Breast epithelium (tissue), 4 donors: ENCODE measurements around the gene URI1. TPM values are rescaled to one million over a fixed set of nuclear protein-coding genes. Genes with fewer than 3 reads are reported as not detected.

Experiments used
- DNase-seq, 2 donors: peaks; one replicate each; pipeline ENCODE4 v3.0.0-alpha.2; 2019; ENCODE audit warnings: low spot score in 2 of 2
- H3K27ac ChIP-seq, 2 donors: fragments of 200-600 bp; sonication (generic) in 1 of 2; one replicate each; pipeline ENCODE4 v1.5.1; 2016 to 2019; ENCODE audit warnings: mild to moderate bottlenecking in 1 of 2
- H3K27me3 ChIP-seq, 2 donors: fragments of 200-600 bp; sonication (generic) in 1 of 2; one replicate each; pipeline versions ENCODE4 v1.5.1 to v1.6.0; 2017 to 2019; ENCODE audit warnings: control low read depth in 1 of 2, mild to moderate bottlenecking in 1 of 2
- H3K36me3 ChIP-seq: fragments of 200-600 bp; one replicate; pipeline ENCODE4 v1.5.1; 2019
- H3K4me1 ChIP-seq, 2 donors: fragments of 200-600 bp; sonication (generic); one replicate each; pipeline ENCODE4 v1.5.1; 2016 to 2019; ENCODE audit warnings: control low read depth in 1 of 2
- H3K4me3 ChIP-seq, 3 donors: fragments of 200-600 bp; sonication (generic); 1 replicate in 2 of 3; 2 replicates in 1 of 3; pipeline ENCODE4 v1.5.1; 2016 to 2019; ENCODE audit warnings: mild to moderate bottlenecking in 3 of 3, moderate library complexity in 2 of 3
- H3K9me3 ChIP-seq, 2 donors: fragments of 200-600 bp; sonication (generic) in 1 of 2; one replicate each; pipeline ENCODE4 v1.5.1; 2016 to 2019; ENCODE audit warnings: control low read depth in 1 of 2
- CTCF ChIP-seq, 3 donors: fragments of 450-650 bp; IDR thresholded peaks; one replicate each; pipeline ENCODE4 v1.5.1; 2016 to 2017; ENCODE audit warnings: antibody characterized with exemption in 3 of 3, mild to moderate bottlenecking in 3 of 3, moderate library complexity in 3 of 3
- POLR2A ChIP-seq: fragments of 450-650 bp; IDR thresholded peaks from one replicate; pipeline ENCODE4 v1.6.1; 2016; ENCODE audit warnings: antibody characterized with exemption, mild to moderate bottlenecking, moderate library complexity
- POLR2AphosphoS5 ChIP-seq, 3 donors: sonication (generic); formaldehyde crosslinking; IDR thresholded peaks; one replicate each; pipeline ENCODE4 v1.6.1; 2017; ENCODE audit warnings: antibody characterized with exemption in 3 of 3
- intact Hi-C: fragments of 100-400 bp; cut with DNase I; formaldehyde crosslinking; loops from one replicate; pipeline ENCODE4 v1.15.1; 2023; ENCODE audit warnings: low total_unique reads
- total RNA-seq, 3 donors: library from RNA; depleted of rRNA; stranded (reverse); fragments of >200 nt; gene quantifications; one replicate each; pipeline ENCODE4 v1.1.0, GENCODE V29; 2016

URI1 gene
- total RNA-seq, 3 donors from 2014 or later = 61.0 to 78.2 (median 61.6) TPM

GRCh38 chr19:29922972-29923371 is 19.1 kb upstream of the URI1 start:
- no peak overlapping the region for H3K4me3 ChIP-seq
- no peak for DNase-seq
- intact Hi-C loops = no loop called here

GRCh38 chr19:29923653-29924052 is 18.4 kb upstream of the URI1 start:
- H3K4me1 ChIP-seq = no peaks in the 10 kb centered on the region
- no peak overlapping the region for H3K4me3 ChIP-seq
- no peaks in the 10 kb centered on the region for H3K9me3 ChIP-seq
- H3K36me3 ChIP-seq = no peaks in the 10 kb centered on the region
- no peak for DNase-seq
- intact Hi-C loops = no loop called here
- TF ChIP-seq POLR2AphosphoS5 (IDR thresholded peaks at IDR 0.05) (no peak), POLR2A (no peak), CTCF (IDR thresholded peaks at IDR 0.05) (no peak)
- H3K27me3 ChIP-seq = peaks cover 0 to 7% of the 10 kb centered on the region in 2 donors
- no peak overlapping the region for H3K27ac ChIP-seq

More at GRCh38 chr19:29922972-29923371, 19.1 kb upstream of the URI1 start:
- H3K36me3 ChIP-seq = no peaks in the 10 kb centered on the region
- H3K4me1 ChIP-seq = no peaks in the 10 kb centered on the region
- H3K27ac ChIP-seq = no peak overlapping the region
- H3K27me3 ChIP-seq = peaks cover 0 to 7% of the 10 kb centered on the region in 2 donors
- TF ChIP-seq CTCF (IDR thresholded peaks at IDR 0.05) (no peak), POLR2A (no peak), POLR2AphosphoS5 (IDR thresholded peaks at IDR 0.05) (no peak)
- H3K9me3 ChIP-seq = no peaks in the 10 kb centered on the region

- DNase-seq = no peak
- Histone ChIP-seq H3K36me3 (no peaks in the 10 kb centered on the region), H3K27me3 (peaks cover 0 to 7% of the 10 kb centered on the region in 2 donors), H3K9me3 (no peaks in the 10 kb centered on the region), H3K4me3 (no peak overlapping the region), H3K27ac (no peak overlapping the region), H3K4me1 (no peaks in the 10 kb centered on the region)
- intact Hi-C loops = loop anchor here (5.0 kb wide), 1 partner anchor 326 kb away; no protein-coding TSS in a partner anchor
- no peak for TF ChIP-seq POLR2AphosphoS5 (IDR thresholded peaks at IDR 0.05)
- no peak for TF ChIP-seq CTCF (IDR thresholded peaks at IDR 0.05)
- TF ChIP-seq POLR2A = no peak
Measured at GRCh38 chr19:29926031-29926430, 16.0 kb upstream of the URI1 start.

- Histone ChIP-seq H3K4me3 (no peak overlapping the region), H3K36me3 (no peaks in the 10 kb centered on the region), H3K27me3 (peaks cover 0 to 7% of the 10 kb centered on the region in 2 donors), H3K4me1 (no peaks in the 10 kb centered on the region), H3K9me3 (no peaks in the 10 kb centered on the region), H3K27ac (no peak overlapping the region)
- TF ChIP-seq POLR2AphosphoS5 (IDR thresholded peaks at IDR 0.05) (no peak), CTCF (IDR thresholded peaks at IDR 0.05) (no peak), POLR2A (no peak)
- intact Hi-C loops = loop anchor here (5.0 kb wide), 1 partner anchor 326 kb away; no protein-coding TSS in a partner anchor
- DNase-seq = no peak
Measured at GRCh38 chr19:29926801-29927200, 15.2 kb upstream of the URI1 start.

- intact Hi-C loops = loop anchor here (5.0 kb wide), 1 partner anchor 324 kb away; no protein-coding TSS in a partner anchor
Measured at GRCh38 chr19:29927944-29928625, 14.0 kb upstream of the URI1 start.

More at GRCh38 chr19:29927944-29928625, 14.0 kb upstream of the URI1 start:
- Histone ChIP-seq H3K27me3 (peaks cover 0 to 7% of the 10 kb centered on the region in 2 donors), H3K9me3 (no peaks in the 10 kb centered on the region), H3K4me1 (no peaks in the 10 kb centered on the region), H3K27ac (no peak overlapping the region), H3K36me3 (no peaks in the 10 kb centered on the region), H3K4me3 (no peak overlapping the region)
- TF ChIP-seq POLR2AphosphoS5 (IDR thresholded peaks at IDR 0.05) (no peak), POLR2A (no peak), CTCF (IDR thresholded peaks at IDR 0.05) (no peak)
- no peak for DNase-seq
